LNCaP clone FGC (cell line): ENCODE data around the gene LINS1.

Source experiments
- DNase-seq: peaks from one replicate; pipeline ENCODE4 v3.0.0-alpha.2; 2011; ENCODE audit warnings: low read depth
- H3K4me3 ChIP-seq: 2 replicates; pipeline ENCODE4 v1.5.1; 2011; ENCODE audit warnings: mild to moderate bottlenecking, low read depth, low read length, control low read depth
- CTCF ChIP-seq: IDR thresholded peaks from 2 replicates; pipeline ENCODE4 v1.5.1; 2012; ENCODE audit warnings: mild to moderate bottlenecking; ENCODE audit not compliant: control insufficient read depth, insufficient read depth; ENCODE audit errors: extremely low read depth

The LINS1 gene

GRCh38 chr15:100573526-100573925 lies 28.5 kb downstream of the LINS1 start:
- TF ChIP-seq CTCF: no peak
- DNase-seq: no peak
- no peak overlapping the region for H3K4me3 ChIP-seq

- DNase-seq: no peak
- H3K4me3 ChIP-seq: no peak overlapping the region
- TF ChIP-seq CTCF: peak; percentile 47
Observed at GRCh38 chr15:100572362-100572983, 29.5 kb downstream of the LINS1 start.

- TF ChIP-seq CTCF: no peak
- no peak for DNase-seq
- no peak overlapping the region for H3K4me3 ChIP-seq
Observed at GRCh38 chr15:100571592-100572167, 30.3 kb downstream of the LINS1 start.

- DNase-seq: no peak
- TF ChIP-seq CTCF: no peak
- no peak overlapping the region for H3K4me3 ChIP-seq
Observed at GRCh38 chr15:100570735-100571313, 31.2 kb downstream of the LINS1 start.

- no peak for TF ChIP-seq CTCF
- H3K4me3 ChIP-seq: no peak overlapping the region
- DNase-seq: no peak
Observed at GRCh38 chr15:100570275-100570674, 31.7 kb downstream of the LINS1 start.

- H3K4me3 ChIP-seq: no peak overlapping the region
- TF ChIP-seq CTCF: no peak
Observed at GRCh38 chr15:100569391-100569790, 32.6 kb downstream of the LINS1 start.

More at GRCh38 chr15:100569391-100569790, 32.6 kb downstream of the LINS1 start:
- no peak for DNase-seq
